ENCODE measurements around the gene PSMB4.
"Not testable (repeated sequence)": the region's sequence is repeated elsewhere in the genome, so short reads cannot be mapped to it uniquely, and the experiment has no call there.

The PSMB4 gene

DNA sequence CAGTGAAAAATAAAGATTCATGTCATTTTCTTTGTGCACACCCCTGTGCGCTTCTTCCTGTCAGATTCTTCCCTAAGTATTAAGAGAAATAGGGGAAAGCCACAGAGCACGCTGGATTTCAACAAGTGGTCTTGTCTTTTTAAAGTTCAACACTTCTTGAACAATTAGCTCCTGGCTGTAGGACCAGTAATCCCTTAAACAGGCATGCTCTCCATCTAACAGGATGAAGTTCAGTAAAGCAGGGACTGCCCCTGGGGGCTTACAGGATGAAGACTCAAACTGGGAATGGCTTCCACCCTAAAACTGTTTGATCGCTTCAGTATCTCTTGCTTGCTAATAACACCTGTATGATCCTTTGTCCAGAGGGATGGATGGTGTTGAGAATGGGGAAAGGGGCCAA lies 4.2 kb downstream of the PSMB4 start:
- no peak for DNase-seq
- TF ChIP-seq POLR2A (IDR thresholded peaks at IDR 0.05; ENCODE audit: low read length): no peak
- no peak for TF ChIP-seq GATA1 (IDR thresholded peaks at IDR 0.05; ENCODE audit: low read depth, low read length)

DNA sequence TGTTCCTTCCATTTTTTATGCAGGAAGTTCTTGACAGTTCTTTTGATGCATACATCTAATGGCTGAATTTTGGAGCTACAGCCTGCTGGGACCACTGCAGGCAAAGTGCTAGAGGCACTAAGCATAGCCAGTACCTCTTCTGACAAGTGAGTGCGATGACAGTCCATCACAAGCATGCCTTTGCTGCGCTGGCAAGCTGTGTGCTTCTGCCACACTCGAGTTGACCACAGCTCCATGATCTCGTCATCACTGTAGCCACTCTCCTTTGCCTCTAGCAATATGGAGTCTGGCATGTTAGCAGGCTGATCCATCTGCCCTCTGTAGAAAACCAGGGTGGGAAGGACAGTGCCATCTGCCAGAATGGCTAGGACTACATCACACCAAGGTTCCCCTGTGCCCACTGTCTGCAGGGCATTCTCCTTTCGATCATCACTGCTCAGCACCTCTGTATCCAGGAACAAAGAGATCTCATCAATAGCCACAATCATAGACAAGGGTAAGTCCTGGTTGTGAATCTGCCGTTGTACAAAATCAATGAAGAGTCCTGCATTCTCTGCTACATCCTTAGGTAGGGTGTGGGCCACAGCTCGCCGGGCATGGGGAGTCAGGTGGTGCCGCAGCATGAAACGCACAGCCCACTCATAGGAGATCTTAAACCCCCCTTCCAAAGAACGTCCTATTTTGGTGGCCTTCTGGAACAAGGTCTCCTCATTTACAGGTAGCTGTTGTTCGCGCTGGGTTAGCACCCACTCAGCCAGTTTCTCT lies 6.0 kb downstream of the PSMB4 start:
- no peak for TF ChIP-seq POLR2A (IDR thresholded peaks at IDR 0.05; ENCODE audit: low read length)
- no peak for TF ChIP-seq GATA1 (IDR thresholded peaks at IDR 0.05; ENCODE audit: low read depth, low read length)

DNA sequence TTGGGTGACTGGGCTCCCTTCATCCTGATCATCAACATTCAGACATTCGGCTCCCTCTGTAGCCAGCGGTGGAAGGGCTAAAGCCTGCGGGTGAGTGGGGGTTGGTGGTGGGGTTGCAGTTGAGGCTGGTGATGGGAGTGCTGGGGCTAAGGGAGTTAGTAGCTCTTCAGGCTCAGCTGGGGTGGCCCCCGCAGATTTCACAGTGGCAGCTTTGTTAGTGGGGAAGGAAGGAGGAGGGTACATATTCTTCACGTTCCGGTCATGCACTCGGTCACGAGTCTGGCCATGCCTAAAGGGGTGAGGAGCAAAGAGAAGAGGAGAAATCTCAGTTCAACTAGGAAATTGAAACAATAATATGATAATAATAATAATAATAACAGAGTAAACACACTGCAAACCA lies 6.8 kb downstream of the PSMB4 start:
- TF ChIP-seq POLR2A (IDR thresholded peaks at IDR 0.05; ENCODE audit: low read length) (no peak), GATA1 (IDR thresholded peaks at IDR 0.05; ENCODE audit: low read depth, low read length) (no peak)
- DNase-seq: no peak

More for the DNA sequence above, 6.0 kb downstream of the PSMB4 start:
- no peak for DNase-seq

DNA sequence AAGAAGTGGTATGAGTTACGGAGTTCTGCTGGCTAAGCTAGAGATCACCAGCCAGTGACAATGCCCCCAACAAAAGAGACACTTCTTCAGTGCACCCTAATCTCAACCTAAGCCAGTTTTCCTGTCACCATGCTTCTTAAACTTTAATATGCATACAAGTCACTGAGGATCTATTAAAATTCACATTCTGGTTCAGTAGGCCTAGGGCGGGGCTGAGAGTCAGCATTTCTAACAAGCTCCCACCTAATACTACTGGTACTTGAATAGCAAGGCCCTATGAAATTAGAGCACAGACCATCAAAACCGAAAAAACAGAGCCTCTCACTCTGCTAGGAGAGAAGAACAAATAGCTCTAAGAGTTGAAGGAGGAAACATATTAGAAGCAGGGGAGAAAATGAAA lies 7.9 kb downstream of the PSMB4 start:
- DNase-seq: no peak
- TF ChIP-seq POLR2A (IDR thresholded peaks at IDR 0.05; ENCODE audit: low read length): no peak
- TF ChIP-seq GATA1 (IDR thresholded peaks at IDR 0.05; ENCODE audit: low read depth, low read length): no peak

DNA sequence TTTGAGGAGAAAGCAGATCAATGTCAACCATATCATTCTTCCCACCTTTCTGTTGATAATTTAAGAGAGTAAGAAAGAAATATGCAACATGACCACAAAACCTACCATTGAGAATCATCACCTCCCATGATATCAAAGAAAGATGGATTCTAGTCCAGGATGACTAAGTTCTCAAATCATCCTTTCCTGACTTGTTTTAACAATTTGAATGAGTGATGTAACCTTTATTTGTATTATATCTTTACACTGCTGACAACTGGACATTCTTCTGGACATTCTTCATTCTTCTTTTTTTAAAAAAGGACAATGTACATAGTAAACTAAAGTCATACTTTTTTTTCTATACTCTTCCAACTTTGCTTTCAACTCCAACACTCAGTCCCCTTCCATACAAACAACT lies 9.5 kb downstream of the PSMB4 start:
- DNase-seq: no peak
- TF ChIP-seq POLR2A (IDR thresholded peaks at IDR 0.05; ENCODE audit: low read length) (no peak), GATA1 (IDR thresholded peaks at IDR 0.05; ENCODE audit: low read depth, low read length) (no peak)

DNA sequence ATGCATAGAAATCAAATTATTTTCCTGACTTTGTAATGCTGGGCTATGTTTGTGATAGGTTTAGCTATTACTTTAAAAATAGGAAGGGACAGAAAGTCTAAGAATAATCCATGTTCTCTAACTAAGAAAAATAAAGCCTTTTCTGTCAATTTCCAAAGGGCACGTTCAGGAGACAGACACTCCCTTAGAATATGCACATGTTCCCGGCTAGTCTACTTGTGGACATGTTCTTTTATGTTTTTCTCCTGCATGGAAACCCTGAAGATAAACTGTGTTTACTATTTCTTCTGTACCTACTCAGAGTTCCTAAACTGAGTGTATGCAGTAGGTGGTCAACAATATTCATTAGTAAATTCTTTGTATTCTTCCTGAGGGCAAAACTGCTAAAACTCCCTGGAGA lies 12.5 kb downstream of the PSMB4 start:
- TF ChIP-seq GATA1 (IDR thresholded peaks at IDR 0.05; ENCODE audit: low read depth, low read length): no peak
- no peak for TF ChIP-seq POLR2A (IDR thresholded peaks at IDR 0.05; ENCODE audit: low read length)
- no peak for DNase-seq

DNA sequence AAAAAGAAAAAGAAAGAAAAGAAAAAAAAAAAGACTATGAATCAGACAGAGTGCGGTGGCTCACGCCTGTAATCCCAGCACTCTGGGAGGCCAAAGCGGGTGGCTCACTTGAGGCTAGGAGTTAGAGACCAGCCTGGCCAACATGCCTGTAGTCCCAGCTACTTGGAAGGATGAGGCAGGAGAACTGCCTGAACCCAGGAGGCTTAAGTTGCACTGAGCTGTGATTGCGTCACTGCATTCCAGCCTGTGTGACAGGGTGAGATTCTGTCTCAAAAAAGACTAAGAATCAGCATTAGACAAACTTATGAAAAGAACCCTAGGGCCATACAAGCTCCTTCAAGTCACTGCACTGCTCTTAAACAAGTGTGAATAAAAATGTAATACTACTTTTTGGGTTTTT lies 16.9 kb downstream of the PSMB4 start:
- no peak for DNase-seq
- TF ChIP-seq POLR2A (IDR thresholded peaks at IDR 0.05; ENCODE audit: low read length) (no peak), GATA1 (IDR thresholded peaks at IDR 0.05; ENCODE audit: low read depth, low read length) (no peak)

DNA sequence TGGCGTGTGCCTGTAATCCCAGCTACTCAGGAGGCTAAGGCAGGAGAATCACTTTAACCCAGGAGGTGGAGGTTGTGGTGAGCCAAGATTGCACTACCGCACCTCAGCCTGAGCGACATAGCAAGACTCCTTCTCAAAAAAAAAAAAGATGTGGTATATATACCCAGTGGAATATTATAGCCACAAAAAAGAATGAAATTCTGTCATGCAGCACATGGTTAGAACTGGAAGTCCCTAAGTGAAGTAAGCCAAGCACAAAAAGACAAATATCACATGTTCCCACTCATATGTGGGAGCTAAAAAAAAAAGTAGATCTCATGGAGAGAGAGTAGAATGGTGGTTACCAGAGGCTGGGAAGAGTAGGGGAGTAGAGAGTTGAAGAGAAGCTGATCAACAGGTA lies 18.7 kb downstream of the PSMB4 start:
- TF ChIP-seq GATA1 (IDR thresholded peaks at IDR 0.05; ENCODE audit: low read depth, low read length): no peak
- no peak for TF ChIP-seq POLR2A (IDR thresholded peaks at IDR 0.05; ENCODE audit: low read length)
- no peak for DNase-seq

DNA sequence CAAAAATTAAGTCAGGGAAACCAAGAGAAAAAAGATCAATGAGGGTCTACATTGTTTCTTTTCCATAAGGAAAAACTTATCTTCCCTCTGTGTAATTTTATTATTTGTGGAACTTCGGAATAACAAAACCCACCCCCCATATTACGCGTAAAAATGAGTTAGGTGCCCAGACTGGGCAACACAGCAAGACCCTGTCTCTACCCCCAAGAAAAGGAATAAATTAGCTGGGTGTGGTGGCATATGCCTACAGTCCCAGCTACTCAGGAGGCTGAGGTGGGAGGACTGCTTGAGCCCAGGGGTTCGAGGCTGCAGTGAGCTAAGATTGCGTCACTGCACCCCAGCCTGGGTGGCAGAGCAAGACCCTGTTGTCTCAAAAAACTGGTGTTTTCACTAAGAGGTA lies 20.4 kb downstream of the PSMB4 start:
- DNase-seq: no peak
- TF ChIP-seq GATA1 (IDR thresholded peaks at IDR 0.05; ENCODE audit: low read depth, low read length) (no peak), POLR2A (IDR thresholded peaks at IDR 0.05; ENCODE audit: low read length) (no peak)

DNA sequence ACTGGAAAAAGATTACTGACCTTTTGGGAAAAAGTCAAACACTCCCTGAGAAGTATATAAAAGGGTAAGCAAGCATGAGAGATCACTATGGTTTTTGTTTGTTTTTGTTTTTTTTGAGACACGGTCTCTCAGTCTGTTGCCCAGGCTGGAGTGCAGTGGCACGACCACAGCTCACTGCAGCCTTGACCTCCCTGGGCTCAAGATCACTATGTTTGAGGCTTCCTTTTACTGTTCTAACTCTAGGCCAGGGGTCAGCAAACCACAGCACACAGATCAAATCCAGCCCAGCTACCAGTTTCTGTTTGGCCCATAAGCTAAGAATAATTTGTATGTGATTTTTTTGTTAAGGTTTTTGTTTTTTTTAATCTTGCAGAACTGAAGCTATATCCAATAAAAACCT lies 25.7 kb downstream of the PSMB4 start:
- TF ChIP-seq POLR2A (IDR thresholded peaks at IDR 0.05; ENCODE audit: low read length) (no peak), GATA1 (IDR thresholded peaks at IDR 0.05; ENCODE audit: low read depth, low read length) (no peak)
- DNase-seq: no peak

DNA sequence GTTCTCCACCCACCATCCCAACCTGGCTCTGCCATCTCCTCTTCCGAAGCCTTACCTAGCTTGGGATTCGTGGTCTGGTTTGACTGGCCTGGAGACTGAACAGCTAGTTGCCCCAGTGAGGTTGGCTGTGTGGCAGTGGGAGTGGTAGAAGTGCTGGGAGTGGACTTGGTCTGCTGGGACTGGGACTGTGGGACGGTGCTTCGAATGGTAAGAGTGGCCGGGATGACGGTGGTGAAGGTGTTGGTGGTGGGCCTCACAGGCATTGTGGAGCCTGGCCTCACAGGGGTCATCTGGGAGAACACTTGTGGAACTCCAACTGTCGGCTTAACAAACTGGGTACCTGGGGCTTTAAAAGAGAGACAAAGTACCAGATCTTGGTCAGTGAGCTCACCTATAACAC lies 28.7 kb downstream of the PSMB4 start:
- DNase-seq: no peak
- TF ChIP-seq GATA1 (IDR thresholded peaks at IDR 0.05; ENCODE audit: low read depth, low read length): no peak
- no peak for TF ChIP-seq POLR2A (IDR thresholded peaks at IDR 0.05; ENCODE audit: low read length)

DNA sequence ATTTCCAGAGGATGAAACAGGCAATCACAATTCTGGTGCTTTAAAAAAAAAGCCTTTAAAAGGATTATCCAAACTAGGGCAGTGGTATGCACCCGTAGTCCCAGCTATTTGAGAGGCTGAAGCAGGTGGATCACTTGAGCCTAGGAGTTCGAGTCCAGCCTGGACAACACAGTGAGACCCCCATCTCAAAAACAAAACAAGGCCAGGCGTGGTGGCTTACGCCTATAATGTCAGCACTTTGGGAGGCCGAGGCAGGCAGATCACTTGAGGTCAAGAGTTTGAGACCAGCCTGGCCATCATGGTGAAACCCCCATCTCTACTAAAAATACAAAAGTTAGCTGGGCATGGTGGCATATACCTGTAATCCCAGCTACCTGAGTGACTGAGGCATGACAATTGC lies 34.5 kb downstream of the PSMB4 start:
- DNase-seq: not testable (repeated sequence)

DNA sequence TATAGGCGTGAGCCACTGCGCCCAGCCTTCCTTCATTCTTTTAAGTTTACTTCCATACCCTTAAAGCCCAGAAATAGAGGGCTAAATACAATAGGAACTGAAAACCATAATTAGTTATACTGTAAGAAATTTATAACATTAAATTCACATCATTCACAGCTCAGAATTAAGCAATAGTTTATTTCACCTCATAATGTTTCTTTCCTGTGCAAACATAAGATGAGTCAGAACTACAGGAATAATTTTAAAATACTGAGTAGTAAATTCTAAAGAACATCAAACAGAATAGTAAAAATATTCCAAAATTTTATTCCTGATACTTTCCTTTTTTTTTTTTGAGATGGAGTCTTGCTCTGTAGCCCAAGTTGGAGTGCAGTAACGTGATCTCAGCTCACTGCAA lies 35.8 kb downstream of the PSMB4 start:
- no peak for DNase-seq
- no peak for TF ChIP-seq GATA1 (IDR thresholded peaks at IDR 0.05; ENCODE audit: low read depth, low read length)
- TF ChIP-seq POLR2A (IDR thresholded peaks at IDR 0.05; ENCODE audit: low read length): no peak

DNA sequence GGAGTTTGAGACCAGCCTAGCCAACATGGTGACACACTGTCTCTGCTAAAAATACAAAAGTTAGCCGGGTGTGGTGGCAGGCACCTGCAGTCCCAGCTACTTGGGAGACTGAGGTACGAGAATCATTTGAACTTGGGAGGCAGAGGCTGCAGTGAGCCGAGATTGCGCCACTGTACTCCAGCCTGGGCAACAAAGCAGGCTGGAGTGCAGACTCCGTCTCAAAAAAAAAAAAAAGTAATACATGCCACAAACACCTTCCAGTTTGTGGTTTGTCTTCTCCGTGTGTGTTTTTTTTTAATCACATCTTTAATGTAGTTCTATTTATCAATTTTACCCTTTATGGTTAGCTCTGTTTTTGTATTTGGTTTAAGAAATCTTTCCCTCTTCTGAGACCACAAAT lies 37.6 kb downstream of the PSMB4 start:
- no peak for DNase-seq

DNA sequence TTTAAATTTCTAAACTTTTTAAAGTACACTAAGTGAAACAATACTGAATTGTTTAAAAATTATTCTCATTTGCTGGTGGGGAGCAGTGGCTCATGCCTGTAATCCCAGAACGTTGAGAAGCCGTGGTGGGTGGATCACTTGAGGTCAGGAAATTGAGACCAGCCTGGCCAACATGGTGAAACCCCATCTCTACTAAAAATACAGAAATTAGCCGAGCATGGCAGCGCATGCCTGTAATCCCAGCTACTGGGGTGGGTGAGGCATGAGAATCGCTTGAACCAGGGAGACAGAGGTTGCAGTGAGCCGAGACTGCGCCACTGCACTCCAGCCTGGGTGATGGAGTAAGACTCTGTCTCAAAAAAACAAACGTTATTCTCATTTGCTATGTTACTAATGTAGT lies 38.0 kb downstream of the PSMB4 start:
- DNase-seq: not testable (repeated sequence)

More for the DNA sequence above, 37.6 kb downstream of the PSMB4 start:
- TF ChIP-seq GATA1 (IDR thresholded peaks at IDR 0.05; ENCODE audit: low read depth, low read length): no peak
- TF ChIP-seq POLR2A (IDR thresholded peaks at IDR 0.05; ENCODE audit: low read length): no peak

Data from erythroblast (primary cell).